ENCODE data around the gene DAPK2.

- TF ChIP-seq RAD21 (conservative IDR thresholded peaks at IDR 0.05 in 1 of 2, IDR thresholded peaks at IDR 0.05 in 1 of 2), result no peak
- TF ChIP-seq, protein P1, sequence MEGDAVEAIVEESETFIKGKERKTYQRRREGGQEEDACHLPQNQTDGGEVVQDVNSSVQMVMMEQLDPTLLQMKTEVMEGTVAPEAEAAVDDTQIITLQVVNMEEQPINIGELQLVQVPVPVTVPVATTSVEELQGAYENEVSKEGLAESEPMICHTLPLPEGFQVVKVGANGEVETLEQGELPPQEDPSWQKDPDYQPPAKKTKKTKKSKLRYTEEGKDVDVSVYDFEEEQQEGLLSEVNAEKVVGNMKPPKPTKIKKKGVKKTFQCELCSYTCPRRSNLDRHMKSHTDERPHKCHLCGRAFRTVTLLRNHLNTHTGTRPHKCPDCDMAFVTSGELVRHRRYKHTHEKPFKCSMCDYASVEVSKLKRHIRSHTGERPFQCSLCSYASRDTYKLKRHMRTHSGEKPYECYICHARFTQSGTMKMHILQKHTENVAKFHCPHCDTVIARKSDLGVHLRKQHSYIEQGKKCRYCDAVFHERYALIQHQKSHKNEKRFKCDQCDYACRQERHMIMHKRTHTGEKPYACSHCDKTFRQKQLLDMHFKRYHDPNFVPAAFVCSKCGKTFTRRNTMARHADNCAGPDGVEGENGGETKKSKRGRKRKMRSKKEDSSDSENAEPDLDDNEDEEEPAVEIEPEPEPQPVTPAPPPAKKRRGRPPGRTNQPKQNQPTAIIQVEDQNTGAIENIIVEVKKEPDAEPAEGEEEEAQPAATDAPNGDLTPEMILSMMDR (IDR thresholded peaks at IDR 0.05), result no peak
Measured at GRCh38 chr15:63908991-63909390, 137.3 kb downstream of the DAPK2 start.

Data from A549 (cell line).